Peyer's patch (tissue), 4 donors: ENCODE data around the gene OR5AN1. TPM values are rescaled to one million over a fixed set of nuclear protein-coding genes. Genes with fewer than 3 reads are reported as not detected.

Experiments used
- DNase-seq, 3 donors: peaks; one replicate each; pipeline ENCODE4 v3.0.0-alpha.2; 2017 to 2019
- H3K27ac ChIP-seq, 4 donors: fragments of 200-600 bp; sonication (generic); one replicate each; pipeline ENCODE4 v1.5.1; 2016 to 2019
- H3K27me3 ChIP-seq, 2 donors: fragments of 200-600 bp; sonication (generic); one replicate each; pipeline ENCODE4 v1.5.1; 2019
- H3K36me3 ChIP-seq, 3 donors: fragments of 200-600 bp; sonication (generic); one replicate each; pipeline ENCODE4 v1.5.1; 2016 to 2019
- H3K4me1 ChIP-seq, 4 donors: fragments of 200-600 bp; sonication (generic); one replicate each; pipeline ENCODE4 v1.5.1; 2016 to 2019
- H3K4me3 ChIP-seq, 4 donors: fragments of 200-600 bp; sonication (generic); 1 replicate in 3 of 4; 2 replicates in 1 of 4; pipeline ENCODE4 v1.5.1; 2016 to 2019; ENCODE audit warnings: mild to moderate bottlenecking in 1 of 4
- H3K9me3 ChIP-seq, 4 donors: fragments of 200-600 bp; sonication (generic); one replicate each; pipeline ENCODE4 v1.5.1; 2016 to 2019; ENCODE audit warnings: mild to moderate bottlenecking in 1 of 4
- CTCF ChIP-seq, 6 experiments: fragments of 450-650 bp in 4 of 6; fragments of 200-600 bp in 2 of 6; sonication (generic) in 1 of 6; IDR thresholded peaks; one replicate each; pipeline ENCODE4 v1.5.1; 2017 to 2019; ENCODE audit warnings: antibody characterized with exemption in 6 of 6, mild to moderate bottlenecking in 3 of 6, moderate library complexity in 1 of 6
- POLR2A ChIP-seq, 2 donors: fragments of 450-650 bp; IDR thresholded peaks; one replicate each; pipeline ENCODE4 v1.5.1; 2017; ENCODE audit warnings: antibody characterized with exemption in 2 of 2, mild to moderate bottlenecking in 2 of 2, moderate library complexity in 2 of 2
- total RNA-seq, 4 donors: library from RNA; depleted of rRNA; stranded (reverse); fragments of >200 nt; gene quantifications; one replicate each; pipeline ENCODE4 v1.1.0, GENCODE V29; 2016

OR5AN1 gene
- total RNA-seq, 4 donors from 2014 or later, result not detected

- TF ChIP-seq POLR2A (IDR thresholded peaks at IDR 0.05) (no peak), CTCF (IDR thresholded peaks at IDR 0.05) (no peak)
- DNase-seq, result no peak
- H3K27ac ChIP-seq, result no peak overlapping the region
- no peaks in the 10 kb centered on the region for H3K27me3 ChIP-seq
- no peaks in the 10 kb centered on the region for H3K36me3 ChIP-seq
- H3K4me3 ChIP-seq, result no peak overlapping the region
- no peaks in the 10 kb centered on the region for H3K9me3 ChIP-seq
- no peaks in the 10 kb centered on the region for H3K4me1 ChIP-seq
Observed at GRCh38 chr11:59413646-59414045, 55.0 kb downstream of the OR5AN1 start.

- no peaks in the 10 kb centered on the region for H3K4me1 ChIP-seq
- no peaks in the 10 kb centered on the region for H3K27me3 ChIP-seq
- H3K27ac ChIP-seq, result no peak overlapping the region
- H3K36me3 ChIP-seq, result no peaks in the 10 kb centered on the region
- DNase-seq, result no peak
- no peak overlapping the region for H3K4me3 ChIP-seq
- TF ChIP-seq POLR2A (IDR thresholded peaks at IDR 0.05) (no peak), CTCF (IDR thresholded peaks at IDR 0.05) (no peak)
- no peaks in the 10 kb centered on the region for H3K9me3 ChIP-seq
Observed at GRCh38 chr11:59415111-59415510, 56.4 kb downstream of the OR5AN1 start.

GRCh38 chr11:59416613-59417012, 57.9 kb downstream of the OR5AN1 start:
- H3K27me3 ChIP-seq, result no peaks in the 10 kb centered on the region

GRCh38 chr11:59417023-59417422, 58.3 kb downstream of the OR5AN1 start:
- no peak overlapping the region for H3K27ac ChIP-seq
- H3K4me3 ChIP-seq, result no peak overlapping the region
- no peaks in the 10 kb centered on the region for H3K36me3 ChIP-seq
- TF ChIP-seq CTCF (IDR thresholded peaks at IDR 0.05) (no peak), POLR2A (IDR thresholded peaks at IDR 0.05) (no peak)
- no peaks in the 10 kb centered on the region for H3K9me3 ChIP-seq
- H3K4me1 ChIP-seq, result no peaks in the 10 kb centered on the region
- peak in 1 of 3 donors; percentile 42 for DNase-seq
- H3K27me3 ChIP-seq, result no peaks in the 10 kb centered on the region

More at GRCh38 chr11:59416613-59417012, 57.9 kb downstream of the OR5AN1 start:
- Histone ChIP-seq H3K4me1 (no peaks in the 10 kb centered on the region), H3K9me3 (no peaks in the 10 kb centered on the region), H3K27ac (no peak overlapping the region), H3K36me3 (no peaks in the 10 kb centered on the region), H3K4me3 (no peak overlapping the region)
- TF ChIP-seq CTCF (IDR thresholded peaks at IDR 0.05) (no peak), POLR2A (IDR thresholded peaks at IDR 0.05) (no peak)
- DNase-seq, result no peak

- no peak overlapping the region for H3K4me3 ChIP-seq
- H3K27me3 ChIP-seq, result no peaks in the 10 kb centered on the region
- no peak overlapping the region for H3K27ac ChIP-seq
- no peaks in the 10 kb centered on the region for H3K9me3 ChIP-seq
- no peak for TF ChIP-seq POLR2A (IDR thresholded peaks at IDR 0.05)
- TF ChIP-seq CTCF (IDR thresholded peaks at IDR 0.05), result no peak
- no peaks in the 10 kb centered on the region for H3K36me3 ChIP-seq
- no peak for DNase-seq
- no peaks in the 10 kb centered on the region for H3K4me1 ChIP-seq
Observed at GRCh38 chr11:59418156-59418555, 59.5 kb downstream of the OR5AN1 start.

Other genes with a start within 250 kb of the OR5AN1 start
- 10 to 100 TPM; 43.0 to 96.6 (median 68.5) TPM for gene FAM111A, start 216.0 kb upstream of the OR5AN1 start, total RNA-seq
- gene DTX4, start 186.8 kb upstream of the OR5AN1 start, total RNA-seq, result 10 to 100 TPM; 41.3 to 93.8 (median 60.9) TPM
- 10 to 100 TPM in 1 of 4 donors, 1 to 10 TPM in 3; 3.5 to 51.2 (median 6.0) TPM for gene MPEG1, start 146.0 kb upstream of the OR5AN1 start, total RNA-seq
- gene OR5A2, start 67.5 kb downstream of the OR5AN1 start, total RNA-seq, result not detected
- gene OR5A1, start 77.6 kb downstream of the OR5AN1 start, total RNA-seq, result not detected
- gene OR4D6, start 98.1 kb downstream of the OR5AN1 start, total RNA-seq, result not detected
- not detected for gene OR4D10, start 114.4 kb downstream of the OR5AN1 start, total RNA-seq
- not detected for gene OR4D11, start 144.7 kb downstream of the OR5AN1 start, total RNA-seq
- not detected for gene OR4D9, start 152.6 kb downstream of the OR5AN1 start, total RNA-seq